ENCODE results near the gene ASGR1.
"Not testable (repeated sequence)": the region's sequence is repeated elsewhere in the genome, so short reads cannot be mapped to it uniquely, and the experiment has no call there.

The ASGR1 gene

DNA sequence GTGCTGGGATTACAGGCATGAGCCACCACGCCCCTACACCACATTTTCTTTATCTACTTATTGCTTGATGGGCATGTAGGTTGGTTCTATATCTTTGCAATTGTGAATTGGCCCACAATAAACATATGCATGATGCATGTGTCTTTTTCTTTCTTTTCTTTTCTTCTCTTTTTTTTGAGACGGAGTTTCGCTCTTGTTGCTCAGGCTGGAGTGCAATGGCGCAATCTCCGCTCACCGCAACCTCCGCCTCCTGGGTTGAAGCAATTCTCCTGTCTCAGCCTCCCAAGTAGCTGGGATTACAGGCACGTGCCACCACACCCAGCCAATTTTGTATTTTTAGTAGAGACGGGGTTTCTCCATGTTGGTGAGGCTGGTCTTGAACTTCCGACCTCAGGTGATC, 20.7 kb downstream of the ASGR1 start:
- DNase-seq: not testable (repeated sequence)

DNA sequence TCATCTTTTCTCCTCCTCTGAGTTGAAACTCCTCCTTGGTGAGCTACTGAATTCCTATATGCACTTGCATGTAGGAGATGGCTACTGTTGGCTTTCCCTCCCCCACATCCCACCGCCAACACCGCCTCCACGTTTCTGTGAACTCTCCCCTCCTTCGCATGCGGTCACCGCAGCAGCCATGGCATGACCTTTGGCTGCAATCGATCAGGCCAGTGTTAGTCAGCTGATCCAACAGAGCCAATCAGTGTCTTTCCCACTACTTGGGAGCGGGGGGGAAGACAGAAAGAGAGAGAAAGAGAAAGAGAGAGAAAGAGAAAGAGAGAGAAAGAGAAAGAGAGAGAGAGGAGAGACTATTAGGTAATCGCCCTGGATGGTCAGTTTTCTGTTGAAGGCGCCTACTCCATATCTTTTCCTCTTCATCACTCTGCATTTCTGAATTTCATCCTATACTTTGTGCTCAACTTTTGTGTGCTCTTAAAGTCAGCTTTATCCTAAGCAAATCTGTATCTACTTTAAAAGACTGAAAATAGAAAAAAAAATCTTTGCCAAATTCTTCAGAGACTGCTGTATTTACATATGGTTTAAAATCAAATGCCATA, 22.7 kb downstream of the ASGR1 start:
- DNase-seq: no peak

DNA sequence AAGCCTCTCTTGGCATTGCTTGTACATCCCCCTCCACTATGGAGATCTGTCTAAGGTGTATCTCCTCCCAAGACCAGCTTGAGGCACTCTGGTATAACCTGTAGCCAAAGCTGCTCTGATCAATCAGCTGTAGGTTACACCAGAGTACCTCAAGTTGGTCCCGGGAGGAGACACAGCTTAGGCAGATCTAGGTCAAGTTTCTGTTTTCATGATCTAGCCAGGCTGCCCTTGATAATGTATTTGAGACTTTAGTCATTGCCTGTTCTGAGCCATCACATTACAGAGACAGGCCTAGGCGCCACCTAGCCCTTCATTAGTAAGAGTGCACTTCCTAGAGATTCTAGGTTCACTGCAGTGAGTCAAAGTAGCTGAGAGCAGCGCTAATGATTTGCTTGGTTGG, 31.4 kb downstream of the ASGR1 start:
- no peak for DNase-seq

DNA sequence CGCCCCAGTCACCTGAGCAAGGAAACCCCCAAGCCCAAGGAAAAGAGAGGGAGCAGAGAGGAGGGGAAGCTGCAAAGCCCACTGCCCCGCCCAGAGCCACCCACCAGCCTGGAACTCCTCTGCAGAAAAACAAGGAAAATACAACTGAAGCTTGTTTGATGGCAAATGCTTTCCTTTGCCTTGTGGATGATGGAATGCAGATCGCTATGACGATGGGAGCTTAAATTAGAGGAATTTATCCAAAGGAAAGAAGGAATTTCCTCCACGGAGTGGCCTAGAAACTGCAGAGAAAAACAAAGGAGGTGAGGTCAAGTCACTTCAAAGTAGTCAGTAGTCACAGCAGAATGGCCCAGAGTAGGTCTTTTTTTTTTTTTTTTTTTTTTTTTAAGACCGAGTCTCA, 33.1 kb downstream of the ASGR1 start:
- no peak for DNase-seq

DNA sequence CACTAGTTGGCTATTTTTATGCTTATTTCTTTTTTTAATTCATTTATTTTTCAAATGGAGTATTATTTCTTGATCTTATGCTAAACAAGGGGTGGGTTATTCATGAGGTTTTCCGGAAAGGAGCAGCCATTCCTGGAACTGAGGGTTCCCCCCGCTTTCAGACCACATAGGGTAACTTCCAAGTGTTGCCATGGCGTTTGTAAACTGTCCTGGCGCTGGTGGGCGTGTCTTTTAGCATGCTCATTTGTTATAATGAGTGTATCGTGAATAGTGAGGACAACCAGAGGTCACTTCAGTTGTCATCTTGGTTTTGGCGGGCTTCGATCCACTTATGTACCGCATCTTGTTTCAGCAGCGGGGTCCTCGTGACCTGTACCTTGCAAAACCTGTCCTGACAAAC, 35.0 kb downstream of the ASGR1 start:
- DNase-seq: no peak

DNA sequence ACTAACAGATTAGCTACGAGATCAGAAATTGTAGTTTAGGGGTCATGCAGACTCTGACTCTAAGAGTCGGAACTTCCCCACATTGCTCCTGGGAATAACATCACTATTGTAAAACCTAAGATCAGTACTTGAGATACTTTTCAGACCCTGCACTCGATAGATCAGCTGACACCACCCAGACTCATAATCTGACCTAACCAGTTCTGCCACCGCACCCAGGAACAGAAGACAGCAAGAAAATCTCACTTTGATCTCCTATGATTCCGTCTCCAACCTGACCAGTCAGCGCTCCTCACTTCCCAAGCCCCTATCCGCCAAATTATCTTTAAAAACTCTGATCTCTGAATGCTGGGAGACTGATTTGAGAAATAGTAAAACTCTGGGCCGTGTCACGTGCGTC, 37.3 kb downstream of the ASGR1 start:
- DNase-seq: no peak

DNA sequence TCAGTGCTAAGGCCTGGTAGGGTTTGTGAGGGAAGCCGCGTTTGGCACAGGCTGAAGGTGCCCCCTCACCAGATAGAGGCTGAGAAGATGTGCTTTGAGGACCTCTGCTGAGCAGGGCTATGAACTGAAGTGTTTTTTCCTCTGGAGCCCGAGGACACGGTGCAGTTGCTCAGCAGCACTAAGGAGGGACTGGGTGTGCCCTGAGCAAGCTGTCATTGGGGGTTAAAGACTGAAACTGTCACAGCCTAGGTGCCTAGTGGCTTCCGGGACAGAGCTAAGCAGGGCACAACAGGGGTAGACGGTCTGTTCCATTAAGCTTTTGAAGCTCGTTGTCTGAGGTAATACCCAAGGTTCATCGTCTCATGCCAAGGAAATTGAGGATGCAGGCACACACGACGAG, 39.8 kb downstream of the ASGR1 start:
- DNase-seq: no peak

DNA sequence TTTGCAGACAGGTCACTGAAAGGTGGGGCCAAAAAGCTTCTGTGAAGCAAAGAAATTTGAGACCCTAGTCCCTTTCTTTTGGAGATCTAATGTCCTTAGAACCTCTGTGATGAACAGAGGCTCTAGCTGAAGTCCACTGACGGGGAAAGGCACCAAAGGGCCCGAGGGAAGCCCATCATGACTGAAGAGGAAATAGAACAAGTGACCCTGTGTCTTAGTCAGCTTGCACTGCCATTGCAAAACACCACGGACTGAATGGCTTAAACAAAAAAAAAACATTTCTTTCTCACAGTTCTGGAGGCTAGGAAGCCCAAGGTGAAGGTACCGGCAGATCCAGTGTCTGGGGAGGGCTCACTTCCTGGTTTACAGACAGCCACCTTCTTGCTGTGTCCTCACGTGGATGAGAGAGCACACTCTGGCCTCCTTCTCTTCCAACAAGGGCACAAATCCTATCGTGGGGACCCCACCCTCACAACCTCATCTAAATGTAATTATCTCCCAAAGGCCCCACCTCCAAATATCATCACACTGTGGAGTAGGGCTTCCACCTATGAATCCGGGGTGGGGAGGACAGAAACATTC, 40.3 kb downstream of the ASGR1 start:
- no peak for DNase-seq

DNA sequence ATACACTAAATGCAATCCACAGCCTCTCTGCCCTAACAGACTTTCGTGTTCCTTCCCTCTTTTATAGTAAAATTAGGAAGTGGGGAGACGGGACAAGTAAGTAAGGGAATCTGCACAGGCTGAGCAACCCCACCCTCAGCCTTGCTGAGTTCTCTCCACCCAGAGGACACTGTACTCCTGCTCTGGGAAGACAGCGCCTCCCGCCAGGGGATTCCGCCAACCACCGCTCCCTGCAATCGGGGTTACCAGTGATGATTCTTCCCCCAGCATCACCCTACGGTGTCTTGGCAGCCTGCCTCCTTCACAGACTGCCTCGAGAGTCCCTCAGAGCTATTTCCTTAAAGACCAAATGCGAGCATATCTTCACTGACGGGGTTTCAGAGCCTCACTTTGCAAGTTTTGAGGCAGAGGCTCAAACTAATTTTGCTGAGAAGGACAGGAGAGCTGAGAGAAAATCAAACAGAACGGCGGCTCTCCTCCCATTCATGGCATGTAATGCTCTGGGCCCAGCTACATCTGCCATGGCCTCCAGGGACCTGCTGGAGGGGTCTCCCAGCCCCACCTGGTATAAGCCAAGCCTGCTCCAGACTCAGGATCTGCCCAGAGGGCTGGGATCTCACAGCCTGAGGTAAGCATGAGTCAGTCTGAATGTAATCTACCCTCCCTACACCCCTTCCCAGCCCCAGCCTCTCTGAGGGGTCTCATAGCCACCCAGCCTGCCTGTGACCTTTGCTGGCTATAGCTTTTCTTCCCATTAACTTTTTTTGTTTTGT, 41.8 kb downstream of the ASGR1 start:
- no peak for DNase-seq

DNA sequence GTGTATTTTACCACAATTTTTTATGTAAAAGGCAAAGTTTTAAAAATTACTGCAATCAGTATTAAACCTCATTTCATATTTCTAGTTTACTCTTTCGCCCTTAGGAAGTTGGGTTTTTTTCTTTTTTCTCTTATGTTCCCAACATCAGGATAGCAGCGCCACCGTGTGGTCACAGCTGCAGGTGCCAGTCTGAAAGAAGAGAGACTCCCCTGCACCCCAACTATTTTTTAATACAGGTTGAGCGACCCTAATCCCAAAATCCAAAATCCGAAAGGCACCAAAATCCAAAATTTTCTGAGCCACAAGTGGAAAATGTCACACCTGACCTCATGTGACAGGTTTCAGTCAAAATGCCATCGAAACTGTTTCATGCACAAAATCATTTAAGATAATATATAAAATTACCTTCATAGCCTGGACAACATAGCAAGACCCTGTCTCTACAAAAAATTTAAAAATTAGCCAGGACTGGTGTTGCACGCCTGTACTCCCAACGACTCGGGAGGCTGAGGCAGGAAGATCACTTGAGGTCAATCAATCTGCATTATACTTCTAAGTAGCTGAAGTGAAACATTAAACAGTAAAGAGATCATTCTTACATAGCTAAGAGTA, 42.8 kb downstream of the ASGR1 start:
- peak in 5 of 14 donors; percentile 7 to 38 (median 22) for DNase-seq

DNA sequence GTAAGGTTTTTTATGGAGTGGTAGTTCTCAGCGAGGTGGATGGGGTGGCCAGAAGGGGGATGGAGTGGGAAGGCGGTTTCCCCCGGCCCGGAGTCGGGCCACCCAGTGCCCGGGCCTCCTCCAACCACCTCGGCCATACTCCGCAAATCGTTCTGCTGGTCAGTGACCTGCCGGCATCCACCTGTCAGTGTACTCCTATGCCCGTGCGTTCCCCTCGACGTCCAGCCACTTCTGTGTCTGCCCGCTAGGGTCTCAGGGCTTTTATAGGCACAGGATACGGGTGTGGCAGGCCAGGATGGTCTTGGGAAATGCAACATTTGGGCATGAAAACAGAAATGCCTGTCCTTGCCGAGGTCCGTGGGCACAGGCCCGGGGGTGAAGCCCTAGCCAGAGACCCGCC, 45.3 kb downstream of the ASGR1 start:
- DNase-seq: no peak

DNA sequence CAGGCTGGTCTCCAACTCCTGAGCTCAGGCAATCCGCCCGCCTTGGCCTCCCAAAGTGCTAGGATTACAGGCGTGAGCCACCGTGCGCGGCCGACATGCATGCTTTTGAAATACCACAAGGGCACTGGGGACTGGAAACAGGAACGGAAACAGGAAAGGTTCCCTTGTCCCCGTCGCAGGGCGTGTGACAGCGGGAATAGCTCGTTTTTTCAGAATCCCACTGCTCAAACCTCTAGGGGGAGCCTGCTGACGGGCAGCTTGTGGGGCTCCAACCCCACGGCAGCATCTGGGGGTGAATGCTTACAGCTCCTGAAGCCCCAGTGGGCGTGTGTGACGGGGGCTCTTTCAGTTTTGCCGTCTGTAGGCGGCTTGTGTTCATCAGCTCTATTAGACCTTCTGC, 45.7 kb downstream of the ASGR1 start:
- DNase-seq: peak in 1 of 14 donors; percentile 11

DNA sequence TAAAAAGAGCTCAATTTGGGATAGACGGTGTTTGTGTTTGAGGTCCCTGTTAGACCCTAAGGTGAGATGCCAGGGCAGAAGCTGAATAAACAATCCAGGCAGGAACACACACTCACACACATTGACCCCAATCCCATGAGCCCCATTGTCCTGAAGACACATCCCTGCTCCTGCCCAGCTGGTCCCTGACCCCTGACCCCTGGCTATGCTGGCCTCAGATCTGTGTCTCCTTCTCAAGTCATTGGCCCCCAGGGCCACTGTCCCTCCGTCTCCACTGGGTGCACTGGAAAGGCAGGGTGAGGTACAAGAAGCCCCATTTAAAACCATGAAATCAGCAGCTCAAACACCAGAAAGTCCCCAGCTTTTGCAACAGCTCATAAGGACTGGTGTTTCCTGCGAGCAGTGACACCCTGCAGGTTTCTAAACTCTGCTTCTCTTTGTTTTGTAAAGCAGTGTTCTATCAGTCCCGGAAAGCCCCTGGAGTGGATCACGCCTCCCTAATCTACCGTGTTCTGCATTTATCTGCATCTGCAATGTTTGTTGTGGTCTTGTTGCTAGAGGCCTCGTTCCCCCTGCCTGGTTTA, 46.6 kb downstream of the ASGR1 start:
- DNase-seq: no peak

DNA sequence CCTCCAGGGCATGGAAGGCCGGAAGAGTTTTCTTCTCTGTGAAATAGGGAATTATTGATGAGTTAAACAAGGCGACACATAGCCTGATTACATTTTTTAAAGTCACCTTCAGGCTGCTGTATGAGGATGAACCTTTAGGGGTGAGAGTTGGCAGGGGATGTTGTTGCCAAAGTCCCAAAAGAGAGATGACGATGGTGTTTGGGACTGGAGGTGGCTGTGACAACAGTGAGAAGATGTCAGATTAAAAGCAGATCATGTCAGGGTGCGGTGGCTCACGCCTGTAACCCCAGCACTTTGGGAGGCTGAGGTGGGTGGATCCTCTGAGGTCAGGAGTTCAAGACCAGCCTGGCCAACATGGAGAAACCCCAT, 47.8 kb downstream of the ASGR1 start:
- DNase-seq: no peak

DNA sequence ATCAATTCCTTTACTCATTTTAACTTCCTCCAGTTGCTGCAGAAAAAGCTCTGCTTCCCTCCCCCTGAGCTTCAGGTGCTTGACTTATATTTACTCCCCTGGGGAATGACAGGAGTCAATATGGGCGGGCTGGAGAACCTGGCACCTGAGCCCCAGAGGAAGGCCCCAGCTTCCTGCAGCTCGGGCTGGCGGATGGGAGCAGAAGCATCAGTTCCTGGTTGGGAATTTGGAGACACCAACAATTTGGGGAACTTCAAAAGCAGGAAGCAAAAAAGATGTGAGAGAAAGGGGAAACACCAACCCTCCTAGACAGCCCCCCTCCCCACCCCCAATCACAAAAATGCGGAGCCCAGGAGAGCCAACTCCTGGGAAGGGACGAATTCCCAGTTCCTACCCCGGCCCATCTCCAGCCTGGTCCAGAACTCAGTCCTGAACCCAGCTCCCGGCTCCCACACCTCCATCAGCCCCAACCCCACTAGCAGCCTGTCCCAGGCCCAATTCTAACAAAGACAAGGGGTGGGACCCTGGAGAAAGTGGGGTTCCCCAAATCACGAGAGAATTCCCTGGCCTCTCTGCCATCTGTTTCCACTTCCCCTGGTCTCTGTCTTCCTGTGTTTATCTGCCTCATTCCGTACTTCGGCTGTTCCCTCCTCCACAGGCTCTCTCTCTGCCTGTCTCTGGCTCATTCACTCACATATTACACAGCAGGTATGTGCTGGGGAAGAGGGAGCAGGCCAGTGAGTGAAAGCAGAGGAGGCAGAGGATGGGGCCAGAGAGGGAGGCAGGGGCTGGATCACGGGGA, 48.3 kb downstream of the ASGR1 start:
- peak in 1 of 14 donors; percentile 46 for DNase-seq

DNA sequence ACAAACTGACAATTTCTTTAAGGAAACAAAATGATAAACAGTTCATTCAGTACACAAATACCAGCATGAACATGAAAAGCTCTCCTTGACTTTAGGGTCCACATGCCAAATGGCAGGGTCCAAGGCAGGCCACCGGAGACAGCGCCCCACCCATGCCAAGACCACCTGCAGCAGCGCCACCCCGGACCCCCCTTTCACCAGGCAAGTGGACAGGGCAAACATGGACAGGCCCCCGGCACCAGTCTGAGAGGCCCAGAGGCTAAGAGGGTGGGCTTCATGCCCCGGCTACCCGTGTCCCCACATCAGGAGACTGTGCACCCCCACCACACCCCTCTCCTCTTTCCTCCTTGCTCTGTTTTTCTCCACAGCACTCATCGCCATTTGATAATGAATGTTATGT, 49.9 kb downstream of the ASGR1 start:
- no peak for DNase-seq

DNA sequence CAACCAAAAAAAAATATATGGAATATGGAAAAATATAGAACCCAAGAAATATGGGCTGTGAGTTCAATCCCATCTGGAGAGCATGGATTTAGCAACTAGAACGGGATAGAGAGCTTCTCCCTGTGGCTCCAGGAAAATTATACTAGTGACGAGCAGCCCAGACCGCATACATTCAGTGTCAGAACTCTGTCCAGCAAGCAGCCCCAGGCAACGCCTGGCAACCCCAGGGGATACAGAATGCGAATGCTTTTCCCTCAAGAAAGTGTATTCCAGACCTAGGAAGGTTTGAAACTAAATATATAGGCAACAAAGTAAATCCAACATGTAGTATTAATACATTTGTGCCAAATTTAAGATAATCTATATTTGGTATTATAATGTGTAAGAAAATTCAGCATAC, 51.0 kb downstream of the ASGR1 start:
- DNase-seq: no peak

DNA sequence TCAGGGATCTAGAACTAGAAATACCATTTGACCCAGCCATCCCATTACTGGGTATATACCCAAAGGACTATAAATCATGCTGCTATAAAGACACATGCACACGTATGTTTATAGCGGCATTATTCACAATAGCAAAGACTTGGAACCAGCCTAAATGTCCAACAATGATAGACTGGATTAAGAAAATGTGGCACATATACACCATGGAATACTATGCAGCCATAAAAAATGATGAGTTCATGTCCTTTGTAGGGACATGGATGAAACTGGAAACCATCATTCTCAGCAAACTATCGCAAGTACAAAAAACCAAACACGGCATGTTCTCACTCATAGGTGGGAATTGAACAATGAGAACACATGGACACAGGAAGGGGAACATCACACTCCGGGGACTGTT, 51.7 kb downstream of the ASGR1 start:
- not testable (repeated sequence) for DNase-seq

DNA sequence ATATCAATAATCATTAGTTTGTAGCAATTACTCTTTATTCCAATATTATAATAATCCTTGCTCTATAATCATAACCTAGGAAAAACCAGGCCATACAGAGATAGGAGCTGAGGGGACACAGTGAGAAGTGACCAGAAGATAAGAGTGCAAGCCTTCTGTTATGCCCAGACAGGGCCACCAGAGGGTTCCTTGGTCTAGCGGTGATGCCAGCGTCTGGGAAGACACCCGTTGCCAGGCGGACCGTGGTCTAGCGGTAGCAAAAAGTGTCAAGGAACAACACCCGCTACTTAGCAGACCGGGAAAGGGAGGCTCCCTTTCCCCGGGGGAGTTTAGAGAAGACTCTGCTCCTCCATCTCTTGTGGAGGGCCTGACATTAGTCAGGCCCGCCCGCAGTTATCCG, 52.8 kb downstream of the ASGR1 start:
- DNase-seq: not testable (repeated sequence)

DNA sequence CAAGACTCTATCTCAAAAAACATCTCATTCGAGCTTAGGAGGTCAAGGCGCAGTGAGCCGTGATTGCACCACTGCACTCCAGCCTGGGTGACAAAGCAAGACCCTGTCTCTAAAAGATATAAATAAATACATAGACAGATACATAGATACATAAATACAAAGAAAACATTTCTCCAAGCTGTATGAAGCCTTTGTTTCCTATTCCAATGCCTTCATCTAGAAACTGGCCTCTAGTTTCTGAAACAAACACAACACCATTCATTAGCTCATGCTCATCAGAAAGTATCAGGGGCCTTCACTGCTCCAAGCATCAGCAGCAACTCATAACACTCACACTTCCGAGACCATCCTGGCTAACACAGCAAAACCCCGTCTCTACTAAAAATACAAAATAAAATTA, 54.2 kb downstream of the ASGR1 start:
- DNase-seq: no peak

DNA sequence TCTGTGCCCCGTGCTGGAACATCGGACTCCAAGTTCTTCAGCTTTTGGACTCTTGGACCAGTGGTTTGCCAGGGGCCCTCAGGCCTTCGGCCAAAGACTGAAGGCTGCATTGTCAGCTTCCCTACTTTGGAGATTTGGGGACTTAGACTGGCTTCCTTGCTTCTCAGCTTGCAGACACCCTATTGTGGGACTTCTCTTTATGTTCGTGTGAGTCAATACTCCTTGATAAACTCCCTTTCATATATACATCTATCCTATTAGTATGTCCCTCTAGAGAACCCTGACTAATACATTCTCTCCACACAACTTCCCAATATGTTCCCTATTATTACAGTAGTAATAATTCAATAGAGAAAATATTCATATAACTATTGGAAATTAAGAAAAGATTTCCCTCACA, 55.3 kb downstream of the ASGR1 start:
- DNase-seq: no peak

All from C1 segment of cervical spinal cord (tissue), 14 donors.